ENCODE data around the gene CCR9. TPM values are rescaled to one million over a fixed set of nuclear protein-coding genes. Genes with fewer than 3 reads are reported as not detected.

Gene CCR9
- total RNA-seq, 2 experiments from 2014 or later: 0.32 TPM; not detected in 1

- TF ChIP-seq EZH2phosphoT487 (IDR thresholded peaks at IDR 0.05; ENCODE audit: borderline replicate concordance, low read depth, low read length) (no peak), CTCF (conservative IDR thresholded peaks at IDR 0.05; ENCODE audit: low read length) (no peak)
- Histone ChIP-seq H3K9me2 (ENCODE audit: insufficient read depth, low read length) (no peaks in the 10 kb centered on the region), H2AFZ (ENCODE audit: low read length) (no peak overlapping the region), H4K20me1 (ENCODE audit: insufficient read depth, low read length) (no peaks in the 10 kb centered on the region), H3K4me1 (ENCODE audit: insufficient read depth, low read length, poor library complexity, severe bottlenecking) (no peaks in the 10 kb centered on the region), H3K79me2 (ENCODE audit: insufficient read depth, low read depth, low read length) (no peaks in the 10 kb centered on the region), H3K9me3 (ENCODE audit: low read length) (no peaks in the 10 kb centered on the region), H3K4me3 (ENCODE audit: low read depth, low read length, poor library complexity, severe bottlenecking) (no peak overlapping the region), H3K27ac (ENCODE audit: low read depth, low read length, poor library complexity, severe bottlenecking) (no peak overlapping the region), H3K4me2 (ENCODE audit: low read length) (no peak overlapping the region), H3K36me3 (ENCODE audit: insufficient read depth, low read length) (no peaks in the 10 kb centered on the region)
- ChIA-PET POLR2A (interaction anchor here (1.6 kb wide), 1 partner anchor 14 kb away, joined by 3 read pairs; no protein-coding TSS in a partner anchor), CTCF (ENCODE audit: unreplicated experiment) (no interaction called here)
- BruUV-seq (replicated peaks): no TSS peak
- intact Hi-C loops (cut with micrococcal nuclease; ENCODE audit: unreplicated experiment): loop anchor here (5.0 kb wide), 1 partner anchor 66 kb away; the partner anchor contains the start of gene LZTFL1
- DNase-seq (ENCODE audit: low spot score): no peak
Observed at GRCh38 chr3:45908761-45909160, 22.4 kb downstream of the CCR9 start.

GRCh38 chr3:45909542-45909941 lies 23.2 kb downstream of the CCR9 start:
- ChIA-PET CTCF (ENCODE audit: unreplicated experiment) (no interaction called here), POLR2A (no interaction called here)
- no peak overlapping the region for H3K4me2 ChIP-seq (ENCODE audit: low read length)
- no peak overlapping the region for H2AFZ ChIP-seq (ENCODE audit: low read length)
- TF ChIP-seq CTCF (conservative IDR thresholded peaks at IDR 0.05; ENCODE audit: low read length) (no peak), EZH2phosphoT487 (IDR thresholded peaks at IDR 0.05; ENCODE audit: borderline replicate concordance, low read depth, low read length) (no peak)
- no peaks in the 10 kb centered on the region for H3K4me1 ChIP-seq (ENCODE audit: insufficient read depth, low read length, poor library complexity, severe bottlenecking)
- H3K79me2 ChIP-seq (ENCODE audit: insufficient read depth, low read depth, low read length): no peaks in the 10 kb centered on the region
- peak; percentile 19 for DNase-seq (ENCODE audit: low spot score)
- H3K4me3 ChIP-seq (ENCODE audit: low read depth, low read length, poor library complexity, severe bottlenecking): no peak overlapping the region
- no peaks in the 10 kb centered on the region for H3K9me2 ChIP-seq (ENCODE audit: insufficient read depth, low read length)
- no peak overlapping the region for H3K27ac ChIP-seq (ENCODE audit: low read depth, low read length, poor library complexity, severe bottlenecking)
- intact Hi-C loops (cut with micrococcal nuclease; ENCODE audit: unreplicated experiment): loop anchor here (5.0 kb wide), 1 partner anchor 67 kb away; the partner anchor contains the start of gene LZTFL1
- BruUV-seq (replicated peaks): no TSS peak
- no peaks in the 10 kb centered on the region for H3K36me3 ChIP-seq (ENCODE audit: insufficient read depth, low read length)
- no peaks in the 10 kb centered on the region for H4K20me1 ChIP-seq (ENCODE audit: insufficient read depth, low read length)
- no peaks in the 10 kb centered on the region for H3K9me3 ChIP-seq (ENCODE audit: low read length)

- no peak overlapping the region for H3K27ac ChIP-seq (ENCODE audit: low read depth, low read length, poor library complexity, severe bottlenecking)
- H3K4me1 ChIP-seq (ENCODE audit: insufficient read depth, low read length, poor library complexity, severe bottlenecking): no peaks in the 10 kb centered on the region
- no peak overlapping the region for H2AFZ ChIP-seq (ENCODE audit: low read length)
- CTCF ChIA-PET (ENCODE audit: unreplicated experiment): interaction anchor here (0.6 kb wide), 1 partner anchor 83 kb away, joined by 3 read pairs; no protein-coding TSS in a partner anchor
- TF ChIP-seq EZH2phosphoT487 (IDR thresholded peaks at IDR 0.05; ENCODE audit: borderline replicate concordance, low read depth, low read length) (no peak), CTCF (conservative IDR thresholded peaks at IDR 0.05; ENCODE audit: low read length) (no peak)
- POLR2A ChIA-PET: interaction anchor here (0.5 kb wide), 1 partner anchor 188 kb away, joined by 3 read pairs; no protein-coding TSS in a partner anchor
- H3K79me2 ChIP-seq (ENCODE audit: insufficient read depth, low read depth, low read length): no peaks in the 10 kb centered on the region
- no peaks in the 10 kb centered on the region for H3K9me3 ChIP-seq (ENCODE audit: low read length)
- no peak overlapping the region for H3K4me3 ChIP-seq (ENCODE audit: low read depth, low read length, poor library complexity, severe bottlenecking)
- BruUV-seq (replicated peaks): no TSS peak
- no peaks in the 10 kb centered on the region for H3K36me3 ChIP-seq (ENCODE audit: insufficient read depth, low read length)
- no peak overlapping the region for H3K4me2 ChIP-seq (ENCODE audit: low read length)
- DNase-seq (ENCODE audit: low spot score): no peak
- intact Hi-C loops (cut with micrococcal nuclease; ENCODE audit: unreplicated experiment): no loop called here
- no peaks in the 10 kb centered on the region for H4K20me1 ChIP-seq (ENCODE audit: insufficient read depth, low read length)
- no peaks in the 10 kb centered on the region for H3K9me2 ChIP-seq (ENCODE audit: insufficient read depth, low read length)
Observed at GRCh38 chr3:45910892-45911291, 24.5 kb downstream of the CCR9 start.

All from OCI-LY7 (cell line).